ENCODE results near the gene TMEM165.

The TMEM165 gene

DNA sequence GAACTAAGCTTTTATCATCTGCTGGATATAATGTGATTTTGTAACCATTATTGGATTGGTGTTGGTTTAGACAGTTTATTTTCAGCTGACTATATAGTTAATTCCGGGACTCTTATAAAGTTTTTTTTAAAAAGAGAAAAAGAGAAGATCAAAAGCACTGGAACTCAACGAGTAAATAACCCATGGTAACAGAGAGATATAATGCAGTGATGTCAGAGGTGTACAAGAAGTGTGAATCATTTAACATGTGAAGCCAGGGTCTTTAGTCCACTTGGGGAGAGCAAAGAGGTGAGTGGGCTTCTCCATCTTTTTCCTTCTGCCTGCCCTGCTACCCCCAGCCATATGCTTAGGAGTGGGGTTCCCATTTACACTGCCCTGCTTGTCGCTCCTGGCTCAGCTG lies 3.2 kb downstream of the TMEM165 start:
- DNase-seq (ENCODE audit: low spot score), result no peak
- in situ Hi-C loops (cut with MboI; ENCODE audit: low sequenced_read_pairs, unreplicated experiment), result no loop called here

DNA sequence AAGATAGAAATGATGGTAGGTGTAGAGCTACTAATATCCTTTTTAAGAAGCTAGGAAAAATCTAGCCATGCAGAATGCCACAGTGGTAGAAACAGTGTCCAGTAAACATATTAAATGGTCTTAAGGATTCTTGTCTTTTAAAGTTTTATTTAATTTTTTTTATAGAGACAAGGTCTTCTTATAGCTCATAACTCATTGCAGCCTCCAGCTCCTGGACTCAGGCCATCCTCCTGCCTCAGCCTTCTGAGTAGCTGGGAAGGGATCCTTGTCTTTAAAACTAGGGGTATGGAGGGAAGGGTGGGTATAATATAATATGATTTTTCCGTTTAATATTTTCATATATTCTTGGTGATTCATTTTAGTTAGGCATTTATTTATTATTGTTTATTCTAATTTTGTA lies 3.8 kb downstream of the TMEM165 start:
- in situ Hi-C loops (cut with MboI; ENCODE audit: low sequenced_read_pairs, unreplicated experiment), result no loop called here
- no peak for DNase-seq (ENCODE audit: low spot score)
- TF ChIP-seq, protein P1, sequence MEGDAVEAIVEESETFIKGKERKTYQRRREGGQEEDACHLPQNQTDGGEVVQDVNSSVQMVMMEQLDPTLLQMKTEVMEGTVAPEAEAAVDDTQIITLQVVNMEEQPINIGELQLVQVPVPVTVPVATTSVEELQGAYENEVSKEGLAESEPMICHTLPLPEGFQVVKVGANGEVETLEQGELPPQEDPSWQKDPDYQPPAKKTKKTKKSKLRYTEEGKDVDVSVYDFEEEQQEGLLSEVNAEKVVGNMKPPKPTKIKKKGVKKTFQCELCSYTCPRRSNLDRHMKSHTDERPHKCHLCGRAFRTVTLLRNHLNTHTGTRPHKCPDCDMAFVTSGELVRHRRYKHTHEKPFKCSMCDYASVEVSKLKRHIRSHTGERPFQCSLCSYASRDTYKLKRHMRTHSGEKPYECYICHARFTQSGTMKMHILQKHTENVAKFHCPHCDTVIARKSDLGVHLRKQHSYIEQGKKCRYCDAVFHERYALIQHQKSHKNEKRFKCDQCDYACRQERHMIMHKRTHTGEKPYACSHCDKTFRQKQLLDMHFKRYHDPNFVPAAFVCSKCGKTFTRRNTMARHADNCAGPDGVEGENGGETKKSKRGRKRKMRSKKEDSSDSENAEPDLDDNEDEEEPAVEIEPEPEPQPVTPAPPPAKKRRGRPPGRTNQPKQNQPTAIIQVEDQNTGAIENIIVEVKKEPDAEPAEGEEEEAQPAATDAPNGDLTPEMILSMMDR (IDR thresholded peaks at IDR 0.05; ENCODE audit: borderline replicate concordance, control extremely low read depth, extremely low read depth, insufficient read depth, missing control alignments), result no peak

More for the DNA sequence above, 3.2 kb downstream of the TMEM165 start:
- TF ChIP-seq, protein P1 (IDR thresholded peaks at IDR 0.05; ENCODE audit: borderline replicate concordance, control extremely low read depth, extremely low read depth, insufficient read depth, missing control alignments), result no peak

- TF ChIP-seq, protein P1 (IDR thresholded peaks at IDR 0.05; ENCODE audit: borderline replicate concordance, control extremely low read depth, extremely low read depth, insufficient read depth, missing control alignments), result no peak
- no peak for DNase-seq (ENCODE audit: low spot score)
- in situ Hi-C loops (cut with MboI; ENCODE audit: low sequenced_read_pairs, unreplicated experiment), result no loop called here
These were observed 9.3 kb downstream of the TMEM165 start for GRCh38 chr4:55405073-55405472.

DNA sequence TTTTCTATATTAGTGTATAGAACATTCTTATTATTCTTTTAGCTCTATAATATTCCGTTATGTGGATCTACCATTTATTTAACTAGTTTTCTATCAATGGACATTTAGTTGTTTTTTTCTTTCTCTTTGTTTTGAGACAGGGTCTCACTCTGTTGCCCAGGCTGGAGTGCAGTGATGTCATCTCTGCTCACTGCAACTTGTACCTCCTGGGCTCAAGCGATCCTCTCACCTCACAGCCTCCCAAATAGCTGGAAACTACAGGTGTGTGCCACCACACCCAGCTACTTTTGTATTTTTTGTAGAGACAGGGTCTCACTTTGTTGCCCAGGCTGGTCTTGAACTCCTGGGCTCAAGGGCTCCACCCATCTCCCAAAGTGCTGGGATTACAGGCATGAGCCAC lies 10.8 kb downstream of the TMEM165 start:
- TF ChIP-seq, protein P1 (IDR thresholded peaks at IDR 0.05; ENCODE audit: borderline replicate concordance, control extremely low read depth, extremely low read depth, insufficient read depth, missing control alignments), result no peak
- in situ Hi-C loops (cut with MboI; ENCODE audit: low sequenced_read_pairs, unreplicated experiment), result no loop called here
- no peak for DNase-seq (ENCODE audit: low spot score)

GRCh38 chr4:55407119-55407518 lies 11.4 kb downstream of the TMEM165 start:
- in situ Hi-C loops (cut with MboI; ENCODE audit: low sequenced_read_pairs, unreplicated experiment), result no loop called here
- no peak for DNase-seq (ENCODE audit: low spot score)
- TF ChIP-seq, protein P1 (IDR thresholded peaks at IDR 0.05; ENCODE audit: borderline replicate concordance, control extremely low read depth, extremely low read depth, insufficient read depth, missing control alignments), result no peak

- DNase-seq (ENCODE audit: low spot score), result no peak
- in situ Hi-C loops (cut with MboI; ENCODE audit: low sequenced_read_pairs, unreplicated experiment), result no loop called here
- TF ChIP-seq, protein P1 (IDR thresholded peaks at IDR 0.05; ENCODE audit: borderline replicate concordance, control extremely low read depth, extremely low read depth, insufficient read depth, missing control alignments), result no peak
These were observed 12.0 kb downstream of the TMEM165 start for GRCh38 chr4:55407764-55408163.
